HepG2 (cell line): ENCODE results near the gene SNN.

Experiments
- CCAR2 ChIP-seq: fragments of 200-400 bp; formaldehyde crosslinking; optimal IDR thresholded peaks from 2 replicates; pipeline ENCODE3; 2018; ENCODE audit warnings: low read depth, mild to moderate bottlenecking, low read length, moderate library complexity
- CEBPB ChIP-seq: IDR thresholded peaks from 2 replicates; pipeline ENCODE4 v1.6.1; 2011; ENCODE audit warnings: low read depth, low read length, improper control_type of control experiment, borderline replicate concordance
- XRCC5 ChIP-seq: fragments of 200-400 bp; formaldehyde crosslinking; optimal IDR thresholded peaks from 2 replicates; pipeline ENCODE3; 2017; ENCODE audit warnings: mild to moderate bottlenecking, low read length
- ZFP82 ChIP-seq: sonication (generic); formaldehyde crosslinking; IDR thresholded peaks from 2 replicates; pipeline ENCODE4 v1.5.1; 2020; ENCODE audit warnings: mild to moderate bottlenecking, missing genetic modification reagents, borderline replicate concordance
- TF ChIP-seq, protein P1 (sequence below): sonication (generic); formaldehyde crosslinking; IDR thresholded peaks from 2 replicates; pipeline ENCODE4 v1.4.0; 2020; ENCODE audit warnings: mild to moderate bottlenecking, missing genetic modification reagents
- TF ChIP-seq, protein P2 (sequence below): IDR thresholded peaks from 2 replicates; pipeline ENCODE4 v1.6.1; 2016; ENCODE audit warnings: low read depth, control low read depth
- TF ChIP-seq, protein P3 (sequence below): sonication (generic); formaldehyde crosslinking; IDR thresholded peaks from 2 replicates; pipeline ENCODE4 v1.5.0; 2020; ENCODE audit warnings: mild to moderate bottlenecking, missing genetic modification reagents, moderate library complexity

DNA sequence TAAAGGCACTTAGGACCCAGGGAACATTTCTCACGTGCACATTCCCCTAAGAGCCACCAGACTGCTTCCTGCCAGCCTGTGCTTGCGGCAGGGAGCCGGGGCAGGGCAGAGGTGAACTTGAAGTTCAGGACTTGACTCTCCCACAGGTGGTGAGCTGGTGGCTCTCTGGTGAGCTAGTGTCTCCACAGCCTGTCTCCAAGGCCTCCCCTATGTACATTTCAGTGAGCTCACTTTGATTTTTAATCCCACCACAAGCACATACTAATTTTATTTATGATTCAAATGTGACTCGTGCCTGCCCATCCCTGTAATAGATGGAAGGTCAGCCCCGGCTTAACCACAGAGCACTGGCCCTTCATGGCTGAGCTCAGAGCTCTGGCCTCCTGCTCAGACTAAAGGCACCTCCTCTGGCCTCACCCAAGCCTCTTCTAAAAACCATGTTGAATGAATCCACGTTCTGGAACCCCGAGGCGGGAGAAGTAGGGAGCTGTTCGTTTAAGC, 9.2 kb downstream of the SNN start:
- TF ChIP-seq, protein P1, sequence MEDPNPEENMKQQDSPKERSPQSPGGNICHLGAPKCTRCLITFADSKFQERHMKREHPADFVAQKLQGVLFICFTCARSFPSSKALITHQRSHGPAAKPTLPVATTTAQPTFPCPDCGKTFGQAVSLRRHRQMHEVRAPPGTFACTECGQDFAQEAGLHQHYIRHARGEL (CRISPR knock-in tag) = no peak
- no peak for TF ChIP-seq ZFP82 (CRISPR knock-in tag)
- no peak for TF ChIP-seq CEBPB
- TF ChIP-seq, protein P2, sequence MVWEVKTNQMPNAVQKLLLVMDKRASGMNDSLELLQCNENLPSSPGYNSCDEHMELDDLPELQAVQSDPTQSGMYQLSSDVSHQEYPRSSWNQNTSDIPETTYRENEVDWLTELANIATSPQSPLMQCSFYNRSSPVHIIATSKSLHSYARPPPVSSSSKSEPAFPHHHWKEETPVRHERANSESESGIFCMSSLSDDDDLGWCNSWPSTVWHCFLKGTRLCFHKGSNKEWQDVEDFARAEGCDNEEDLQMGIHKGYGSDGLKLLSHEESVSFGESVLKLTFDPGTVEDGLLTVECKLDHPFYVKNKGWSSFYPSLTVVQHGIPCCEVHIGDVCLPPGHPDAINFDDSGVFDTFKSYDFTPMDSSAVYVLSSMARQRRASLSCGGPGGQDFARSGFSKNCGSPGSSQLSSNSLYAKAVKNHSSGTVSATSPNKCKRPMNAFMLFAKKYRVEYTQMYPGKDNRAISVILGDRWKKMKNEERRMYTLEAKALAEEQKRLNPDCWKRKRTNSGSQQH (CRISPR knock-in tag) = no peak
- TF ChIP-seq, protein P3, sequence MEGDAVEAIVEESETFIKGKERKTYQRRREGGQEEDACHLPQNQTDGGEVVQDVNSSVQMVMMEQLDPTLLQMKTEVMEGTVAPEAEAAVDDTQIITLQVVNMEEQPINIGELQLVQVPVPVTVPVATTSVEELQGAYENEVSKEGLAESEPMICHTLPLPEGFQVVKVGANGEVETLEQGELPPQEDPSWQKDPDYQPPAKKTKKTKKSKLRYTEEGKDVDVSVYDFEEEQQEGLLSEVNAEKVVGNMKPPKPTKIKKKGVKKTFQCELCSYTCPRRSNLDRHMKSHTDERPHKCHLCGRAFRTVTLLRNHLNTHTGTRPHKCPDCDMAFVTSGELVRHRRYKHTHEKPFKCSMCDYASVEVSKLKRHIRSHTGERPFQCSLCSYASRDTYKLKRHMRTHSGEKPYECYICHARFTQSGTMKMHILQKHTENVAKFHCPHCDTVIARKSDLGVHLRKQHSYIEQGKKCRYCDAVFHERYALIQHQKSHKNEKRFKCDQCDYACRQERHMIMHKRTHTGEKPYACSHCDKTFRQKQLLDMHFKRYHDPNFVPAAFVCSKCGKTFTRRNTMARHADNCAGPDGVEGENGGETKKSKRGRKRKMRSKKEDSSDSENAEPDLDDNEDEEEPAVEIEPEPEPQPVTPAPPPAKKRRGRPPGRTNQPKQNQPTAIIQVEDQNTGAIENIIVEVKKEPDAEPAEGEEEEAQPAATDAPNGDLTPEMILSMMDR (CRISPR knock-in tag) = no peak
- TF ChIP-seq CCAR2 = no peak
- TF ChIP-seq XRCC5 = no peak
